Sigmoid colon (tissue), 3 donors: ENCODE results near the gene RHOBTB1.

Experiments
- POLR2A ChIP-seq, 2 donors: fragments of 450-650 bp; IDR thresholded peaks; one replicate each; pipeline ENCODE4 v1.6.1; 2016; ENCODE audit warnings: antibody characterized with exemption in 2 of 2, mild to moderate bottlenecking in 2 of 2, moderate library complexity in 2 of 2
- TF ChIP-seq, protein P1 (sequence below), 4 experiments: fragments of 450-650 bp in 3 of 4; fragments of 200-600 bp in 1 of 4; IDR thresholded peaks; one replicate each; pipeline ENCODE4 v1.5.1; 2016 to 2019; ENCODE audit warnings: antibody characterized with exemption in 4 of 4, mild to moderate bottlenecking in 3 of 4, moderate library complexity in 2 of 4

DNA sequence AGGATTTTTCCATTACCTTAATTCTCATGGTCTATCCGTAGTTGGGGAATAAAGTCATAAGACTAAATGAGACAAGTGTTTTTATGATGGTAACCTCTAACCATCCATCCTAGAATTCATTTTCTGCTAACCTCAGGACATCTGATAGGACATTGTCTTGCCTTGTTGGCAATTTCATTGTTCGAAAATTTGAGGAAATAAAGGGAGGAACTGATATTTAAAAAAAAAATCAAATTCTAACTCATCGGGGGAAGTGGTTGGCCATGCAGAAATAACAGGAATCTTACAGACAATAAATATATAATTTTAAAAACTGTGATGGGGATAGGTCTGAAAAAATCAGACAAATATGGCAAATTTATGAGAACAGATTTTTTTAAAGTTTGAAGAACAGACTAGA lies 21.7 kb upstream of the RHOBTB1 start:
- TF ChIP-seq, protein P1, sequence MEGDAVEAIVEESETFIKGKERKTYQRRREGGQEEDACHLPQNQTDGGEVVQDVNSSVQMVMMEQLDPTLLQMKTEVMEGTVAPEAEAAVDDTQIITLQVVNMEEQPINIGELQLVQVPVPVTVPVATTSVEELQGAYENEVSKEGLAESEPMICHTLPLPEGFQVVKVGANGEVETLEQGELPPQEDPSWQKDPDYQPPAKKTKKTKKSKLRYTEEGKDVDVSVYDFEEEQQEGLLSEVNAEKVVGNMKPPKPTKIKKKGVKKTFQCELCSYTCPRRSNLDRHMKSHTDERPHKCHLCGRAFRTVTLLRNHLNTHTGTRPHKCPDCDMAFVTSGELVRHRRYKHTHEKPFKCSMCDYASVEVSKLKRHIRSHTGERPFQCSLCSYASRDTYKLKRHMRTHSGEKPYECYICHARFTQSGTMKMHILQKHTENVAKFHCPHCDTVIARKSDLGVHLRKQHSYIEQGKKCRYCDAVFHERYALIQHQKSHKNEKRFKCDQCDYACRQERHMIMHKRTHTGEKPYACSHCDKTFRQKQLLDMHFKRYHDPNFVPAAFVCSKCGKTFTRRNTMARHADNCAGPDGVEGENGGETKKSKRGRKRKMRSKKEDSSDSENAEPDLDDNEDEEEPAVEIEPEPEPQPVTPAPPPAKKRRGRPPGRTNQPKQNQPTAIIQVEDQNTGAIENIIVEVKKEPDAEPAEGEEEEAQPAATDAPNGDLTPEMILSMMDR (IDR thresholded peaks at IDR 0.05): no peak
- no peak for TF ChIP-seq POLR2A (IDR thresholded peaks at IDR 0.05)
